Ovary (tissue), 9 donors: ENCODE measurements around the gene LSM14A. TPM values are rescaled to one million over a fixed set of nuclear protein-coding genes. Genes with fewer than 3 reads are reported as not detected.

Experiments used
- DNase-seq, 5 donors: peaks; one replicate each; pipeline ENCODE4 v3.0.0-alpha.2; 2019 to 2020
- H3K27ac ChIP-seq, 2 donors: fragments of 200-600 bp; one replicate each; pipeline versions ENCODE4 v1.5.1 to v1.8.0; 2019 to 2022
- H3K27me3 ChIP-seq: fragments of 200-600 bp; one replicate; pipeline ENCODE4 v1.8.0; 2022
- H3K36me3 ChIP-seq: fragments of 200-600 bp; sonication (generic); one replicate; pipeline ENCODE4 v1.5.1; 2019
- H3K4me1 ChIP-seq: one replicate; pipeline ENCODE4 v1.8.1; 2013; ENCODE audit warnings: mild to moderate bottlenecking, moderate library complexity; ENCODE audit not compliant: insufficient read depth
- H3K4me3 ChIP-seq: fragments of 200-600 bp; sonication (generic); one replicate; pipeline ENCODE4 v1.5.1; 2017
- H3K9me3 ChIP-seq, 2 donors: fragments of 200-600 bp in 1 of 2; sonication (generic) in 1 of 2; one replicate each; pipeline versions ENCODE4 v1.5.1 to v1.8.1; 2013 to 2019; ENCODE audit warnings: mild to moderate bottlenecking in 1 of 2, moderate library complexity in 1 of 2
- EP300 ChIP-seq: sonication (generic); formaldehyde crosslinking; IDR thresholded peaks from one replicate; pipeline ENCODE4 v1.6.1; 2017; ENCODE audit warnings: antibody characterized with exemption
- POLR2A ChIP-seq: fragments of 450-650 bp; IDR thresholded peaks from one replicate; pipeline ENCODE4 v1.6.1; 2017; ENCODE audit warnings: antibody characterized with exemption, mild to moderate bottlenecking, moderate library complexity
- WGBS, 3 donors: extraction: QIAGEN DNeasy Blood & Tissue Kit in 1 of 3; methylation state at CpG; one replicate each; pipeline versions ENCODE4 v1.1.5 to v1.1.7; 2013 to 2017; 5-methylcytosine and 5-hydroxymethylcytosine counted together
- intact Hi-C, 4 donors: fragments of 100-400 bp; cut with DNase I; formaldehyde crosslinking; loops; one replicate each; pipeline versions ENCODE4 v1.11.0 to v1.15.1; 2022 to 2023
- polyA plus RNA-seq, 2 donors: library from polyadenylated mRNA; stranded (reverse); fragments of 200-250 nt in 1 of 2; fragments of 350-450 nt in 1 of 2; fragmentation: Illumina TruSeq in 1 of 2; extraction: RNeasy Lipid Tissue Mini Kit (QIAGEN cat#74804) in 1 of 2; gene quantifications; one replicate each; pipeline ENCODE4 v1.2.3, GENCODE V29; 2013 to 2014
- total RNA-seq, 7 donors: library from RNA; depleted of rRNA in 2 of 7; stranded (reverse); fragments of >200 nt in 2 of 7; fragmentation: NEBNext Ultra II Directional in 3 of 7; extraction: Animal tissue kit (Norgen Biotek cat#: 25700) in 3 of 7; gene quantifications; one replicate each; pipeline versions ENCODE4 v1.1.0 to v1.2.4, GENCODE V29; 2016 to 2023
- TF ChIP-seq, protein P1 (sequence below), 3 donors: fragments of 450-650 bp in 2 of 3; fragments of 200-600 bp in 1 of 3; IDR thresholded peaks; one replicate each; pipeline versions ENCODE4 v1.5.1 to v1.8.0; 2016 to 2022; ENCODE audit warnings: antibody characterized with exemption in 3 of 3, mild to moderate bottlenecking in 1 of 3
- donor health status: DM: no; HTN: no; CAD: no; lungs with moderate emphysema.
- donor health status: DM: no; HTN: no; CAD: no.
- donor health status: Bipolar disorder and iron deficiency.
- donor health status: DM: yes; HTN: yes; CAD: no.
- donor health status: DM: no; HTN: no; CAD: no.
- donor health status: DM: yes; HTN: yes; CAD: no.

LSM14A gene
- total and polyA plus RNA-seq, 9 donors, result 85.8 to 130 (median 114) TPM

DNA sequence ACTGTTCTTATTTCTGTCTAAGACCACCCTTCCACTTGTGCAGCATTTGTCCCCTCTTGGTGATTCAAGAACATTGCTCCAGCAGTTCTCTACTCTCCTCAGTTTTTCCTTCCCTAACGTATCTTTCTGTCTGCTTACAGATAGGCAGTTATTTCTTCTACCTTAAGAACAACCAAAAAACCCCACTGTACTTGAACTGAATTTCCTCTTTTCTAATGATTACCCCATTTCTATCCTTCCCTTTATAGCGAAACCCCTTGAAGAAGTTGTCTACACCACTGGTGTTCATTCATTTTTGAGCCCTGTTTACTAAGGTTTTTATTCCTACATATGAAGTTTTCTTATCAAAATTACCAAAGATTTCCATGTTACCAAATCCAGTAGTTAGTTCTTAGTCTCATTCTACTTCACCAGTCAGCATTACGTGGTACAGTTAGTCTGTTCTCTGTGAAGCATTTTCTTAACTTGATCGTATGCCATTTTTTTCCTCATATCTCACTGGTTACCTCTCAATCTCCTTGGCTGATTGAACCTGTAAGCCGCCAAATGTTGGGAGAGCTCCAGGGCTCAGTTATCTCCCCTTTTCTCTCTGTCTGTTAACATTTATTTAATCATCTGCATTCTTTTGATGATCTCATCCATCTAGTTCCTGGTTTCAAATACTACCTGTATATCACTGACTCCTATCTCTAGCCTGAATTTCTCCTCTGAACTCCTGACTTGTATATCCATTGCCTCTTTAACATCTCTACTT lies 9.0 kb downstream of the LSM14A start:
- H3K4me3 ChIP-seq, result no peak overlapping the region
- TF ChIP-seq EP300, result no peak
- TF ChIP-seq, protein P1, sequence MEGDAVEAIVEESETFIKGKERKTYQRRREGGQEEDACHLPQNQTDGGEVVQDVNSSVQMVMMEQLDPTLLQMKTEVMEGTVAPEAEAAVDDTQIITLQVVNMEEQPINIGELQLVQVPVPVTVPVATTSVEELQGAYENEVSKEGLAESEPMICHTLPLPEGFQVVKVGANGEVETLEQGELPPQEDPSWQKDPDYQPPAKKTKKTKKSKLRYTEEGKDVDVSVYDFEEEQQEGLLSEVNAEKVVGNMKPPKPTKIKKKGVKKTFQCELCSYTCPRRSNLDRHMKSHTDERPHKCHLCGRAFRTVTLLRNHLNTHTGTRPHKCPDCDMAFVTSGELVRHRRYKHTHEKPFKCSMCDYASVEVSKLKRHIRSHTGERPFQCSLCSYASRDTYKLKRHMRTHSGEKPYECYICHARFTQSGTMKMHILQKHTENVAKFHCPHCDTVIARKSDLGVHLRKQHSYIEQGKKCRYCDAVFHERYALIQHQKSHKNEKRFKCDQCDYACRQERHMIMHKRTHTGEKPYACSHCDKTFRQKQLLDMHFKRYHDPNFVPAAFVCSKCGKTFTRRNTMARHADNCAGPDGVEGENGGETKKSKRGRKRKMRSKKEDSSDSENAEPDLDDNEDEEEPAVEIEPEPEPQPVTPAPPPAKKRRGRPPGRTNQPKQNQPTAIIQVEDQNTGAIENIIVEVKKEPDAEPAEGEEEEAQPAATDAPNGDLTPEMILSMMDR (IDR thresholded peaks at IDR 0.05), result no peak
- TF ChIP-seq POLR2A, result no peak
- H3K27me3 ChIP-seq, result no peaks in the 10 kb centered on the region
- no peak for DNase-seq
- H3K4me1 ChIP-seq, result peaks cover 26% of the 10 kb centered on the region
- no peaks in the 10 kb centered on the region for H3K9me3 ChIP-seq
- intact Hi-C loops, result no loop called here
- H3K36me3 ChIP-seq, result no peaks in the 10 kb centered on the region
- H3K27ac ChIP-seq, result no peak overlapping the region
- WGBS, 3 donors, result 82 to 89% (median 88%) methylated on average over 5 of the region's 5 CpGs

DNA sequence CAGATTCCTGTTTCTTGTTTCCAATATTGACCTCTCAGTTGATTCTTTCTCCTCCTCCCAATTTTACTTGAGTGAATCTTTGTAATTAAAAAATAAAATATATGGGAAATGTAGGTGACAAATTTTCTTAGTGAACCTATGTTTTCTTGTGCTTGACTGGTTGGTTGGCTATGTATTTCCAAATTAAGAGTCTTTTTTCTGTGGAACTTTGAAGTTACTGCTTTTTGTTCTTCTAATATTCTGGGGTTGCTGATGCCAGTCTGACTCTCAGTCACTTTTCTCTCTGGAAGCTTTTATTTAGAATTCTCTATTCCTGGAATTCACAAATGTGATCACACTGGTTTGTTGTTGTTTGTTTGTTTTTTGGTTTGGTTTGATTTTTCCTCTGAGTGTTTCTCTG lies 9.8 kb downstream of the LSM14A start:
- no peaks in the 10 kb centered on the region for H3K9me3 ChIP-seq
- intact Hi-C loops, result no loop called here
- no peak overlapping the region for H3K27ac ChIP-seq
- H3K36me3 ChIP-seq, result no peaks in the 10 kb centered on the region
- H3K4me3 ChIP-seq, result no peak overlapping the region
- TF ChIP-seq EP300, result no peak
- TF ChIP-seq, protein P1 (IDR thresholded peaks at IDR 0.05), result no peak
- TF ChIP-seq POLR2A, result no peak
- H3K4me1 ChIP-seq, result peaks cover 26% of the 10 kb centered on the region
- H3K27me3 ChIP-seq, result no peaks in the 10 kb centered on the region
- no peak for DNase-seq

DNA sequence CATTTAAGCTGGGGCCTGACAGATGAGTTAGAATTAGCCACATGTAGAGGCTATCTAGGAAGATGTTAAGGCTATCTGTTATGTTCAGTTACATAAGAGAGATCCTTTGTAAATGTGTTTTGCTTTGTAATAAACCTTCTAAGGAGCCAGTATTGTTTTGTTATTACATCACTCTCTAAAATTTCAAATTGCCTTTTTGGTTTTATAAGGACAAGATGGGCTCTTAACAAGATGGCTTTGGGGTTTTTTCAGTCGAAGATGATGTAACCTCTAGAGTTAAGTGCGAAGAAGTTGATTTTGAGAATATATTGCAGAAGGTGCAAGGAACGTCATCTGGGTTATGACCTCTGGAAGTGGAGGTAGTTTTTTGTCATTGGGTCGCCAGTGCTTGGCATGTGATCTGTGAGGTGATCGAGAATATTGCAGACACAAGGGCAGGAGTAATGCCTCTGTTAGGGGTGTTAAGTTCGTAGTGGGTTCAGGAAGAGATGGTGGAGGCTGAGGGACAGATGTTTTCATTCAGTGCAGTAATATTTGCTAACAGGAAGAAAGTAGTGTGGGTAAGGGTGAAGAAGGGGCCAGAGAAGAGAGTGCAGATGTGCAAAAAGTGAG lies 12.7 kb downstream of the LSM14A start:
- no peak for DNase-seq
- no peaks in the 10 kb centered on the region for H3K36me3 ChIP-seq
- no peak overlapping the region for H3K27ac ChIP-seq
- H3K9me3 ChIP-seq, result no peaks in the 10 kb centered on the region
- WGBS, 3 donors, result 21 to 34% (median 26%) methylated on average over 6 of the region's 6 CpGs
- intact Hi-C loops, result no loop called here
- peaks cover 19% of the 10 kb centered on the region for H3K4me1 ChIP-seq
- no peak overlapping the region for H3K4me3 ChIP-seq
- H3K27me3 ChIP-seq, result no peaks in the 10 kb centered on the region
- TF ChIP-seq EP300 (no peak), POLR2A (no peak)
- TF ChIP-seq, protein P1 (IDR thresholded peaks at IDR 0.05), result no peak

DNA sequence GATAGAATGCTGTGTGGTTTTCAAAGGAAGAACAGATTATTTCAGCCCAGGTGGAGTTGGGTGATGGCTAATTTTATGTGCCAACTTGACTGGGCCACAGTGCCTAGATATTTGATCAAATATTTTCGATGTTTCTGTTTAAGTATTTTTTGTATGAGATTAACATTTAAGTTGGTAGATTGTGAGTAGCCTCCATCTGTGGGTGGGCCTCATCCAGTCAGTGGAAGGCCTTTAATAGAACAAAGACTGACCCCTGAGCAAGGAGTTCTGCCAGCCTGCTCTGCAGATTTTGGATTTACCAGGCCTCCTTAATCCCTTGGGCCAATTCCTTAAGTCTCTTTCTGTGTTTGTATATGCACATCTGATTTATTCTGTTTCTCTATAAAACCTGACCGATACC lies 13.9 kb downstream of the LSM14A start:
- no peaks in the 10 kb centered on the region for H3K36me3 ChIP-seq
- H3K4me3 ChIP-seq, result no peak overlapping the region
- DNase-seq, result no peak
- TF ChIP-seq EP300, result no peak
- no peak for TF ChIP-seq POLR2A
- TF ChIP-seq, protein P1 (IDR thresholded peaks at IDR 0.05), result no peak
- no peaks in the 10 kb centered on the region for H3K9me3 ChIP-seq
- intact Hi-C loops, result no loop called here
- no peak overlapping the region for H3K27ac ChIP-seq
- WGBS, 3 donors, result 84 to 92% (median 91%) methylated on average over 2 of the region's 2 CpGs
- peaks cover 16% of the 10 kb centered on the region for H3K4me1 ChIP-seq
- H3K27me3 ChIP-seq, result no peaks in the 10 kb centered on the region
